Subcutaneous abdominal adipose tissue (tissue), 5 donors: ENCODE data around the gene EHBP1.

Source experiments
- H3K27ac ChIP-seq: one replicate; pipeline ENCODE4 v1.7.0; 2013; ENCODE audit warnings: low read depth, mild to moderate bottlenecking, inconsistent platforms, low read length, moderate library complexity
- H3K27me3 ChIP-seq, 5 donors: one replicate each; pipeline ENCODE4 v1.7.0; 2013; ENCODE audit warnings: low read length in 5 of 5, inconsistent platforms in 1 of 5; ENCODE audit not compliant: control insufficient read depth in 5 of 5, insufficient read depth in 4 of 5
- H3K36me3 ChIP-seq, 5 donors: one replicate each; pipeline ENCODE4 v1.7.0; 2013; ENCODE audit warnings: low read length in 5 of 5; ENCODE audit not compliant: control insufficient read depth in 5 of 5, insufficient read depth in 5 of 5
- H3K4me1 ChIP-seq, 5 donors: one replicate each; pipeline ENCODE4 v1.7.0; 2013; ENCODE audit warnings: low read length in 5 of 5, mild to moderate bottlenecking in 3 of 5, moderate library complexity in 1 of 5; ENCODE audit not compliant: control insufficient read depth in 5 of 5, insufficient read depth in 5 of 5
- H3K4me3 ChIP-seq, 5 donors: one replicate each; pipeline ENCODE4 v1.7.0; 2013; ENCODE audit warnings: low read length in 5 of 5, low read depth in 1 of 5
- H3K9ac ChIP-seq, 5 donors: one replicate each; pipeline ENCODE4 v1.7.0; 2013; ENCODE audit warnings: low read length in 5 of 5, mild to moderate bottlenecking in 4 of 5, moderate library complexity in 3 of 5
- H3K9me3 ChIP-seq, 5 donors: one replicate each; pipeline ENCODE4 v1.7.0; 2013; ENCODE audit warnings: low read length in 5 of 5; ENCODE audit not compliant: control insufficient read depth in 5 of 5
- donor health status: healthy.
- donor health status: healthy.
- donor health status: healthy.
- donor health status: healthy.
- donor health status: healthy.

Gene EHBP1

GRCh38 chr2:63057249-63058143 is 352.0 kb downstream of the EHBP1 start:
- Histone ChIP-seq H3K4me1 (peaks cover 4 to 68% (median 50%) of the 10 kb centered on the region in 5 donors), H3K27ac (no peak overlapping the region), H3K4me3 (peak overlapping the region in 2 of 5 donors; percentile 19 to 44), H3K9me3 (peaks cover 0 to 6% (median 0%) of the 10 kb centered on the region in 5 donors), H3K9ac (no peak overlapping the region), H3K27me3 (peaks cover 60 to 87% (median 78%) of the 10 kb centered on the region in 5 donors), H3K36me3 (no peaks in the 10 kb centered on the region)

DNA sequence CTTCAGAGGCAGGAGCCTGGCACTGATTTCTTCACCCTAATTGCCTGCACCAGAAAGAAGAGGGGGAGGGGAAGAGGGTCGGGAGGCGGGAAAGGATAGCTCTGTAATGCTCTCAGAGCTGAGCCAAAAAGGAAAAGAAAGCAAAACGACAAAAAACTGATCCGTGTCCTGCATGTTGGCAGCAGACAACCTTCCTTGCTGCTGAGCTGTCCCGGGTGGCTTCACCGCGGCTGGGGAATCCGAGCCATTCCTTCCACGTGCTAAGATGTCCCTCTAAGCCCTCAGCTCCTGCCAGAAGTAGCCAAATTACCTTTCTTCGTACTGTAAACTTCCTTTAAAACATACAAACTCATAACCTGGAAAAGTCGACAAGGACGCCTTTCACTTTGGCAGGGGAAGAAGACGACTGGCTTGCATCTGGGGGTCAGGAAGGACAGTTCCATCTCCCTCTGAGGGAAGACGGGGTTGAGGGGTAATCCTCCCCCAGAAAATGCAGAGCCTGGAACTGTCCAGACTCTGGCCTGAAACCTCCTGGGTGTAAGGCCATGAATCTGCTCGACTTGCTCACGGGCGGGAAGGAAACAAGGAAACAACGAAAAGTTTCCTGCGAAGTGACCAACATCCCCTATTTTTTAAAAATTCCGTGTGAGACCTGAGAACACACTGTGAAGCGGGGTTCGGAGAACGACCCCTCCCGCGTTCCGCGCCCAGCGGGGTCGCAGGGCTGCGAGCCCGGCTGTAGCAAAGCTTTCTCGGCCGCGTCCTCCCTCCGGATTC is 352.8 kb downstream of the EHBP1 start:
- Histone ChIP-seq H3K27ac (no peak overlapping the region), H3K4me3 (peak overlapping the region; percentile 30 to 56 (median 39)), H3K9ac (no peak overlapping the region), H3K9me3 (peaks cover 0 to 6% (median 0%) of the 10 kb centered on the region in 5 donors), H3K36me3 (no peaks in the 10 kb centered on the region), H3K4me1 (peaks cover 4 to 63% (median 50%) of the 10 kb centered on the region in 5 donors), H3K27me3 (peaks cover 58 to 87% (median 74%) of the 10 kb centered on the region in 5 donors)

GRCh38 chr2:63058921-63059792 is 353.6 kb downstream of the EHBP1 start:
- H3K9me3 ChIP-seq = peaks cover 0 to 6% (median 0%) of the 10 kb centered on the region in 5 donors
- H3K36me3 ChIP-seq = no peaks in the 10 kb centered on the region
- no peak overlapping the region for H3K9ac ChIP-seq
- peak overlapping the region in 4 of 5 donors; percentile 30 to 56 (median 42) for H3K4me3 ChIP-seq
- H3K27ac ChIP-seq = no peak overlapping the region
- peaks cover 4 to 55% (median 46%) of the 10 kb centered on the region in 5 donors for H3K4me1 ChIP-seq
- H3K27me3 ChIP-seq = peaks cover 54 to 84% (median 70%) of the 10 kb centered on the region in 5 donors

- H3K9me3 ChIP-seq = peaks cover 0 to 6% (median 0%) of the 10 kb centered on the region in 5 donors
- no peaks in the 10 kb centered on the region for H3K36me3 ChIP-seq
- no peak overlapping the region for H3K27ac ChIP-seq
- peaks cover 4 to 47% (median 40%) of the 10 kb centered on the region in 5 donors for H3K4me1 ChIP-seq
- peak overlapping the region in 1 of 5 donors; percentile 56 for H3K4me3 ChIP-seq
- H3K27me3 ChIP-seq = peaks cover 46 to 81% (median 62%) of the 10 kb centered on the region in 5 donors
- no peak overlapping the region for H3K9ac ChIP-seq
Observed at GRCh38 chr2:63059793-63060471, 354.4 kb downstream of the EHBP1 start.

- Histone ChIP-seq H3K27ac (no peak overlapping the region), H3K9me3 (peaks cover 0 to 6% (median 0%) of the 10 kb centered on the region in 5 donors), H3K4me3 (no peak overlapping the region), H3K36me3 (no peaks in the 10 kb centered on the region), H3K9ac (no peak overlapping the region), H3K4me1 (peaks cover 4 to 41% (median 34%) of the 10 kb centered on the region in 5 donors), H3K27me3 (peaks cover 40 to 76% (median 56%) of the 10 kb centered on the region in 5 donors)
Observed at GRCh38 chr2:63060472-63060991, 355.0 kb downstream of the EHBP1 start.

- Histone ChIP-seq H3K9ac (no peak overlapping the region), H3K36me3 (no peaks in the 10 kb centered on the region), H3K27ac (no peak overlapping the region), H3K4me1 (peaks cover 0 to 8% (median 4%) of the 10 kb centered on the region in 5 donors), H3K27me3 (peaks cover 9 to 54% (median 38%) of the 10 kb centered on the region in 5 donors), H3K9me3 (no peaks in the 10 kb centered on the region), H3K4me3 (no peak overlapping the region)
Observed at GRCh38 chr2:63064197-63064596, 358.7 kb downstream of the EHBP1 start.

- H3K4me3 ChIP-seq = no peak overlapping the region
- no peaks in the 10 kb centered on the region for H3K9me3 ChIP-seq
- peaks cover 0 to 3% (median 0%) of the 10 kb centered on the region in 5 donors for H3K4me1 ChIP-seq
- no peak overlapping the region for H3K27ac ChIP-seq
- H3K36me3 ChIP-seq = no peaks in the 10 kb centered on the region
- no peak overlapping the region for H3K9ac ChIP-seq
- H3K27me3 ChIP-seq = peaks cover 4 to 49% (median 33%) of the 10 kb centered on the region in 5 donors
Observed at GRCh38 chr2:63064661-63065060, 359.1 kb downstream of the EHBP1 start.

GRCh38 chr2:63066265-63066664 is 360.8 kb downstream of the EHBP1 start:
- H3K4me1 ChIP-seq = no peaks in the 10 kb centered on the region
- H3K27me3 ChIP-seq = peaks cover 4 to 39% (median 28%) of the 10 kb centered on the region in 5 donors
- H3K9ac ChIP-seq = no peak overlapping the region
- no peaks in the 10 kb centered on the region for H3K36me3 ChIP-seq
- no peak overlapping the region for H3K4me3 ChIP-seq
- H3K27ac ChIP-seq = no peak overlapping the region
- no peaks in the 10 kb centered on the region for H3K9me3 ChIP-seq

- Histone ChIP-seq H3K27ac (no peak overlapping the region), H3K27me3 (peaks cover 4 to 33% (median 26%) of the 10 kb centered on the region in 5 donors), H3K4me3 (no peak overlapping the region), H3K4me1 (no peaks in the 10 kb centered on the region), H3K36me3 (no peaks in the 10 kb centered on the region), H3K9ac (no peak overlapping the region), H3K9me3 (no peaks in the 10 kb centered on the region)
Observed at GRCh38 chr2:63066838-63067237, 361.3 kb downstream of the EHBP1 start.
